K562 (cell line): Measurements from ENCODE around the gene TSPAN18. TPM values are rescaled to one million over a fixed set of nuclear protein-coding genes. Genes with fewer than 3 reads are reported as not detected.

Experiments used
- ATAC-seq: fragments of 200-7000 bp; cut with Tn5 transposase; 3 replicates; pipeline ENCODE4 v1.9.1; 2020; ENCODE audit warnings: moderate library complexity
- BruUV-seq: library from RNA; stranded (reverse); fragments of 400-500 nt; replicated peaks from 2 replicates; lab custom pipeline; 2021; lab: Mats Ljungman, UMichigan
- CTCF ChIA-PET: fragments of 300-600 bp; formaldehyde crosslinking; extraction: SDS; loops from one replicate; lab custom pipeline; 2021; ENCODE audit warnings: low intra/inter-chr PET ratio; lab: Yijun Ruan, JAX
- POLR2A ChIA-PET: fragments of 300-600, 350-650 bp; sonication (Branson Sonifier 250); formaldehyde crosslinking; extraction: SDS; loops from one replicate; lab custom pipeline; 2021; ENCODE audit warnings: antibody characterized with exemption, inconsistent platforms; lab: Yijun Ruan, JAX
- DNase-seq, 4 experiments: peaks; one replicate each; pipeline versions ENCODE4 v3.0.0 to v3.0.0-alpha.2; 2011 to 2018; ENCODE audit warnings: low spot score in 3 of 4, mixed read lengths in 3 of 4; ENCODE audit errors: extremely low read depth in 1 of 4
- FAIRE-seq: peaks from 2 replicates; lab custom pipeline; 2011; peaks lifted over from hg19 to GRCh38; lab: Jason Lieb, UNC
- H2AFZ ChIP-seq: 2 replicates; pipeline ENCODE4 v1.6.0; 2011; ENCODE audit warnings: low read depth, low read length, control low read depth, inconsistent platforms
- H3K27ac ChIP-seq: fragments of 200-600 bp; 3 replicates; pipeline ENCODE4 v1.8.0; 2011; ENCODE audit warnings: low read depth, mild to moderate bottlenecking, control low read depth, inconsistent platforms, low read length, moderate library complexity, mixed read lengths; ENCODE audit errors: extremely low read depth
- H3K27me3 ChIP-seq, 2 experiments: fragments of 300-600 bp in 1 of 2; 2 replicates in 1 of 2; 3 replicates in 1 of 2; pipeline versions ENCODE4 v1.6.0 to v1.8.0; 2011; ENCODE audit warnings: inconsistent platforms in 2 of 2, low read length in 2 of 2, mild to moderate bottlenecking in 1 of 2, mixed read lengths in 1 of 2, moderate library complexity in 1 of 2; ENCODE audit not compliant: control insufficient read depth in 2 of 2, insufficient read depth in 2 of 2
- H3K36me3 ChIP-seq: fragments of 300-600 bp; 3 replicates; pipeline ENCODE4 v1.8.0; 2011; ENCODE audit warnings: mild to moderate bottlenecking, low read length, inconsistent platforms; ENCODE audit not compliant: control insufficient read depth, insufficient read depth
- H3K4me1 ChIP-seq, 2 experiments: fragments of 200-600 bp in 1 of 2; replicated peaks in 1 of 2; 2 replicates in 1 of 2; 3 replicates in 1 of 2; pipeline versions ENCODE4 v1.5.1 to v1.8.0; 2011; ENCODE audit warnings: inconsistent platforms in 2 of 2, low read length in 2 of 2, mild to moderate bottlenecking in 1 of 2, mixed read lengths in 1 of 2, moderate library complexity in 1 of 2; ENCODE audit not compliant: control insufficient read depth in 2 of 2, insufficient read depth in 2 of 2
- H3K4me2 ChIP-seq: 2 replicates; pipeline ENCODE4 v1.6.1; 2011; ENCODE audit warnings: low read length, control low read depth, inconsistent platforms, mixed read lengths; ENCODE audit not compliant: insufficient read depth
- H3K4me3 ChIP-seq: fragments of 200-600 bp; sonication (generic), shearing (Covaris generic); 2 replicates; pipeline ENCODE4 v1.5.1; 2016; ENCODE audit warnings: control low read depth, inconsistent platforms
- H3K79me2 ChIP-seq: fragments of 200-600 bp; 3 replicates; pipeline ENCODE4 v1.8.0; 2011; ENCODE audit warnings: low read length, inconsistent platforms; ENCODE audit not compliant: control insufficient read depth, insufficient read depth
- H3K9ac ChIP-seq, 2 experiments: 2 replicates each; pipeline versions ENCODE4 v1.6.0 to v1.6.1; 2011; ENCODE audit warnings: low read depth in 2 of 2, low read length in 2 of 2, control low read depth in 1 of 2, inconsistent platforms in 1 of 2, mild to moderate bottlenecking in 1 of 2, mixed read lengths in 1 of 2; ENCODE audit not compliant: insufficient read depth in 1 of 2
- H3K9me1 ChIP-seq: one replicate; pipeline ENCODE4 v1.6.0; 2011; ENCODE audit warnings: inconsistent platforms, mild to moderate bottlenecking, low read length, moderate library complexity; ENCODE audit not compliant: control insufficient read depth, insufficient read depth
- H3K9me3 ChIP-seq: replicated peaks from 2 replicates; pipeline ENCODE4 v1.5.1; 2011; ENCODE audit warnings: low read depth, low read length, inconsistent platforms; ENCODE audit not compliant: control insufficient read depth, insufficient read depth
- H4K20me1 ChIP-seq: replicated peaks from 2 replicates; pipeline ENCODE4 v1.6.1; 2011; ENCODE audit warnings: low read length, inconsistent platforms, mixed read lengths; ENCODE audit not compliant: control insufficient read depth, insufficient read depth
- HLTF ChIP-seq: fragments of 450-650 bp; IDR thresholded peaks from 2 replicates; pipeline ENCODE4 v1.6.1; 2016
- KLF1 ChIP-seq: fragments of 450-650 bp; IDR thresholded peaks from 2 replicates; pipeline ENCODE4 v1.6.1; 2016; ENCODE audit warnings: missing genetic modification characterization, missing compliant biosample characterization
- LARP7 ChIP-seq: fragments of 450-650 bp; IDR thresholded peaks from 2 replicates; pipeline ENCODE4 v1.6.1; 2016
- MAZ ChIP-seq, 2 experiments: fragments of 450-650 bp in 1 of 2; sonication (generic) in 1 of 2; formaldehyde crosslinking; IDR thresholded peaks in 1 of 2; conservative IDR thresholded peaks in 1 of 2; 2 replicates each; pipeline versions ENCODE4 v1.4.0 to v1.5.0; 2020; ENCODE audit warnings: mild to moderate bottlenecking in 1 of 2, missing genetic modification reagents in 1 of 2
- ZC3H4 ChIP-seq: sonication (generic); formaldehyde crosslinking; IDR thresholded peaks from 2 replicates; pipeline ENCODE4 v1.9.0; 2021; ENCODE audit warnings: missing genetic modification reagents, borderline replicate concordance
- ZNF133 ChIP-seq: fragments of 250-450 bp; sonication (Bioruptor Pico); IDR thresholded peaks from 2 replicates; pipeline ENCODE4 v1.4.0; 2020; ENCODE audit warnings: mild to moderate bottlenecking
- ZNF184 ChIP-seq: sonication (generic); formaldehyde crosslinking; IDR thresholded peaks from 2 replicates; pipeline ENCODE4 v1.5.0; 2020; ENCODE audit warnings: missing genetic modification reagents
- ZNF253 ChIP-seq: fragments of 250-450 bp; sonication (Bioruptor Pico); conservative IDR thresholded peaks from 2 replicates; pipeline ENCODE4 v1.6.1; 2021; ENCODE audit warnings: mild to moderate bottlenecking
- ZZZ3 ChIP-seq: fragments of 450-650 bp; IDR thresholded peaks from 2 replicates; pipeline ENCODE4 v1.6.1; 2016; ENCODE audit warnings: antibody characterized with exemption, mild to moderate bottlenecking, moderate library complexity
- WGBS: fragments of 100-300 bp; shearing (Covaris generic); methylation state at CpG from one replicate; pipeline ENCODE4 v1.1.6; 2016; ENCODE audit warnings: low coverage, mixed read lengths; ENCODE audit not compliant: insufficient coverage; ENCODE audit errors: missing lambda C conversion rate; 5-methylcytosine and 5-hydroxymethylcytosine counted together
- in situ Hi-C: fragments of 300-500 bp; cut with MboI; formaldehyde crosslinking; loops from 4 replicates; pipeline ENCODE4 v1.15.0; 2018; ENCODE audit warnings: inconsistent platforms, mixed read lengths
- intact Hi-C: fragments of 100-400 bp; cut with micrococcal nuclease; formaldehyde crosslinking; loops from 2 replicates; pipeline ENCODE4 v1.14.2; 2022
- polyA plus RNA-seq, 8 experiments: library from polyadenylated mRNA; depleted of rRNA in 4 of 8; stranded (reverse) in 5 of 8; unstranded in 3 of 8; fragments of >200 nt; fragmentation: Nextera tagmentation in 2 of 8; fragmentation: Illumina TruSeq in 1 of 8; extraction: Ambion mirVana in 2 of 8; extraction: Trizol in 1 of 8; gene quantifications; 2 replicates each; pipeline versions ENCODE4 v1.2.1 to v1.2.3, GENCODE V29; 2011 to 2014; ENCODE audit warnings: inconsistent platforms in 1 of 8, missing spikeins in 1 of 8
- total RNA-seq, 7 experiments: library from RNA; depleted of rRNA in 6 of 7; stranded (reverse); fragments of >200 nt in 6 of 7; fragmentation: Illumina TruSeq in 2 of 7; extraction: Trizol in 2 of 7; gene quantifications; 2 replicates each; pipeline versions ENCODE4 v1.2.1 to v1.2.3, GENCODE V29; 2011 to 2021; ENCODE audit warnings: low replicate concordance in 1 of 7
- TF ChIP-seq, protein P1 (sequence below): fragments of 450-650 bp; formaldehyde crosslinking; IDR thresholded peaks from 2 replicates; pipeline ENCODE4 v1.4.0; 2022; ENCODE audit warnings: missing genetic modification characterization
- TF ChIP-seq, protein P2 (sequence below): fragments of 250-450 bp; sonication (Bioruptor Pico); IDR thresholded peaks from 2 replicates; pipeline ENCODE4 v1.8.0; 2021; ENCODE audit warnings: borderline replicate concordance, mild to moderate bottlenecking, moderate library complexity; ENCODE audit not compliant: poor library complexity, severe bottlenecking

Gene TSPAN18
- total and polyA plus RNA-seq, 9 of the 15 experiments (the other 6 are each of a cell fraction or from before 2014, with no cell fraction given), result 0.17 to 0.35 (median 0.22) TPM; not detected in 4

DNA sequence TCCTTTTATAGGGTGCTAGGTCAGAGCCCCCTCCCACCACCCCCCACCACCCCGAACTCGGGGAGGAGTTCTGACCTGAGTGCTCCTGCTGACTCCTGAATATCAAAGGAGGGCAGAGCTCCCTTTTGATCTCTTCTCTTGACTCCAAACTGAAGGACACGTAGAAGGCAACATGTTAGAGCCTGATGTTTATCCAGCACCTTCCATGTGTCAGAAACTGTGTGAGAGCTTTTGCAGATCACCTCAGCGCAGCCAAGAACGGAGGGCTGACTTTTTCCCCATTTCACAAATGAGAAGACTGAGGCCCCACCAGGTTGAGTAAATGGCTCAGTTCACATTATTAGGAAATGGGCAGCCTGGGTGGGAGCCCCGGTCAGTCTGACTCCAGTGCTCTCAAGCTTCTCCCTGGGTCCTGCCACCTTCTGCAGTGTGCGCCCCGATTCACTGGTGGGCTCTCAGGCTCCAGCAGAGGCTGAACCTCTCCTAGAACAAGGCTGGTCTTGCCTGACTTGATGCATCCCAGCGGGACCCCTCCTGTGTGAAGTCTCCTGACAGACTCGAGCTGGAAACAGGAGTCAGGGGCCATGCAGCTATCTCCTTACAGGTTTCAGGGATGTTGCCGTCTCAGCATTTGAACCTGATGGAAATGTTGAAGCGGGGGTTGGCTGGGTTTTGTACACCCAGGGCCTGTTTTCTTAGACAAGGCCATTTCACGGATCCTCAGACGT lies 98.5 kb downstream of the TSPAN18 start:
- no peaks in the 10 kb centered on the region for H3K79me2 ChIP-seq
- H3K4me3 ChIP-seq, result no peak overlapping the region
- CTCF ChIA-PET, result no interaction called here
- peaks cover 2 to 8% of the 10 kb centered on the region in 2 experiments; a peak in 2 of 5 replicates for H3K27me3 ChIP-seq
- H3K36me3 ChIP-seq, result no peaks in the 10 kb centered on the region
- POLR2A ChIA-PET, result interaction anchor here (1.6 kb wide), 1 partner anchor 9 kb away, joined by 6 read pairs; no protein-coding TSS in a partner anchor
- H3K9ac ChIP-seq, result no peak overlapping the region
- FAIRE-seq (no peak), ATAC-seq (no peak), DNase-seq (no peak)
- in situ Hi-C loops, result no loop called here
- no TSS peak for BruUV-seq
- TF ChIP-seq ZNF253 (CRISPR knock-in tag) (no peak), LARP7 (no peak), ZNF184 (no peak), ZNF133 (CRISPR knock-in tag) (no peak), ZZZ3 (no peak), MAZ (CRISPR knock-in tag; conservative IDR thresholded peaks at IDR 0.05 in 1 of 2, IDR thresholded peaks at IDR 0.05 in 1 of 2) (no peak), ZC3H4 (no peak), HLTF (no peak), KLF1 (tag) (no peak)
- TF ChIP-seq, protein P1, sequence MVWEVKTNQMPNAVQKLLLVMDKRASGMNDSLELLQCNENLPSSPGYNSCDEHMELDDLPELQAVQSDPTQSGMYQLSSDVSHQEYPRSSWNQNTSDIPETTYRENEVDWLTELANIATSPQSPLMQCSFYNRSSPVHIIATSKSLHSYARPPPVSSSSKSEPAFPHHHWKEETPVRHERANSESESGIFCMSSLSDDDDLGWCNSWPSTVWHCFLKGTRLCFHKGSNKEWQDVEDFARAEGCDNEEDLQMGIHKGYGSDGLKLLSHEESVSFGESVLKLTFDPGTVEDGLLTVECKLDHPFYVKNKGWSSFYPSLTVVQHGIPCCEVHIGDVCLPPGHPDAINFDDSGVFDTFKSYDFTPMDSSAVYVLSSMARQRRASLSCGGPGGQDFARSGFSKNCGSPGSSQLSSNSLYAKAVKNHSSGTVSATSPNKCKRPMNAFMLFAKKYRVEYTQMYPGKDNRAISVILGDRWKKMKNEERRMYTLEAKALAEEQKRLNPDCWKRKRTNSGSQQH (CRISPR knock-in tag), result no peak
- TF ChIP-seq, protein P2, sequence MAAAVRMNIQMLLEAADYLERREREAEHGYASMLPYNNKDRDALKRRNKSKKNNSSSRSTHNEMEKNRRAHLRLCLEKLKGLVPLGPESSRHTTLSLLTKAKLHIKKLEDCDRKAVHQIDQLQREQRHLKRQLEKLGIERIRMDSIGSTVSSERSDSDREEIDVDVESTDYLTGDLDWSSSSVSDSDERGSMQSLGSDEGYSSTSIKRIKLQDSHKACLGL (CRISPR knock-in tag), result no peak
- no peaks in the 10 kb centered on the region for H4K20me1 ChIP-seq
- intact Hi-C loops, result no loop called here
- no peak overlapping the region for H2AFZ ChIP-seq
- no peaks in the 10 kb centered on the region for H3K9me1 ChIP-seq
- H3K9me3 ChIP-seq, result no peaks in the 10 kb centered on the region
- H3K4me1 ChIP-seq, result no peaks in the 10 kb centered on the region
- H3K4me2 ChIP-seq, result no peak overlapping the region
- 8% methylated on average over 12 of the region's 14 CpGs for WGBS
- no peak overlapping the region for H3K27ac ChIP-seq
